NCI-H69 (cell line): ENCODE measurements around the gene HAPLN1.

Source experiments
- DNase-seq: peaks from one replicate; lab custom pipeline; 2025; lab: John Stamatoyannopoulos, UW

HAPLN1 gene

GRCh38 chr5:83641946-83642345, 78.7 kb downstream of the HAPLN1 start:
- DNase-seq = peak; percentile 74

GRCh38 chr5:83639911-83640310, 80.7 kb downstream of the HAPLN1 start:
- peak; percentile 81 for DNase-seq

- peak; percentile 15 for DNase-seq
Observed at GRCh38 chr5:83636156-83636555, 84.5 kb downstream of the HAPLN1 start.

DNA sequence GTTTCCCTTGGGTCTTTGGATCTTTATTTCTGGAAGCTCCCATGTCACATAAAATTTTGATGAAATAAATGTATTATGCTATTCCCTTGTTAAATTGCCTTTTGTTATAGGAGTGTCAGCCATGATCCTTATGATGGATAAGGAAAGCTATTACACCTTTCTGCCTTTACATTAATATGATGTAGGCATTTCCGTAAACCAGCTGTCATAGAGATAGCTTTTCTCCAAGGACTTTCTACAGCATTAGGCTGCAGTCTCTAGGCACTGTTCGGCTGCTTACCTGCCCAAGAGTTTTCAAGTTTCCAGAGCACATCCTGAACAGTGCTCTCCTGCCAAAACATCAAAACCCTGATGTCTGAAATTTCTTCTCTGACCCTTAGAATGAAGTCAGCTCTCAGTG, 87.4 kb downstream of the HAPLN1 start:
- no peak for DNase-seq

- DNase-seq = no peak
Observed at GRCh38 chr5:83632874-83633273, 87.8 kb downstream of the HAPLN1 start.

DNA sequence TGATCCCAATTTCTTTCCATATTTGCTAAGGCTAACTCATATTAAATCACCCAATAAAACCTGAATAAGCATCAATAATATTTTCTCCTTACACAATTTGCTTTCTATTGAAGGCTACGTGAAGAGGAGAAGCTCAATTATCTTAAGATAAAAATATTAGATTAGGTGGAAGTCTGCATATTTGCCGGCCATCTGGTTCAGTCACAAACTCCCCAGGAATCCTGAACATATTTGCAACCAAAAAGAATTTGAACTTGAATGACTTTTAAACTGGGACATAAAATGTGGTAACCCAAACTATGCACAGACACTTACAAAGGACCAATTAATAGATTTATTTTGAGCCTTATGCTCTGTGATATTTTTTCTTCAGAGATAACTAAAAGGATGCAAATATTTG, 92.3 kb downstream of the HAPLN1 start:
- no peak for DNase-seq

DNA sequence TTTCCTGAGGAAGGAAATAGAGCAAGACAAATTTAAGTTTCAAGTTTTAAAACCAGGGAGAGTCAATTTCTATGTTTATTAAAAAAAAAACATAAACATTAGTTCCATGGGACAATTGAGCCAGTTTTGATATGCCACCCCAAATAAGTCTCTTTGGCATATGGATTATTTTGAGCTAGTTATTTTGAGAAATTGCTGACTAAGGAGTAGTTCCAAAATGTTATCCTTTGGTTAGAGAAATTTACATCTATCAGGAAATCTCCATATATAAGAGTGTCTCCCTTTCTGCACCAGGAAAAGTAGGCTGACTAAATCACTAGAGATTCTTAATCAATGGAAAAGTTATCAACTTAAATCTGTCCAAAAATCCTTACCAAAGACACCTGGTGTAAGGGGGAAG, 105.8 kb downstream of the HAPLN1 start:
- no peak for DNase-seq

- peak; percentile 90 for DNase-seq
Observed at GRCh38 chr5:83608122-83608521, 112.5 kb downstream of the HAPLN1 start.

DNA sequence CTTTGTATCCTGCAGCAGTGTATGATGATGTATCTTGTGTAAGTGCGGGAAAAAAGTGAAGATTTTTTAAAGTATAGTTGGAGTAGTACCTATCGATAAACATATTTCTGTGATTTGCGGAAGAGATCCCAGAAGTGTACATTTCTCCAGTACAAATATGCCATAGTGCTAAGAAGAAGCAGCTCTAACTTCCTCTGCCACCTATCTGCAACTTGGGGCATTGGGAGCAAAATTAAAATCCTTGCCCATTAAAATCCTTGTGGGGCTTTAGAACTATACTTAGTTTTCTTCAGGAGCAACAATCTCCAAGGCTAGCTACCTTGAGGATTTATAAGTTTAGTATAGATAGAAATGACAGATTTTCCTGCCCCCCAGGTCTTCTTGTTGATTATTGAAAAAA, 125.4 kb downstream of the HAPLN1 start:
- peak; percentile 25 for DNase-seq

GRCh38 chr5:83590966-83591365, 129.7 kb downstream of the HAPLN1 start:
- DNase-seq = peak; percentile 45

- DNase-seq = peak; percentile 92
Observed at GRCh38 chr5:83589786-83590185, 130.9 kb downstream of the HAPLN1 start.
